Heart left ventricle (tissue), 16 donors: ENCODE data around the gene UCHL1. TPM values are rescaled to one million over a fixed set of nuclear protein-coding genes. Genes with fewer than 3 reads are reported as not detected.
A peak's percentile ranks its signal among the peaks of the same experiment; 100 is the strongest.
"Not testable (repeated sequence)": the region's sequence is repeated elsewhere in the genome, so short reads cannot be mapped to it uniquely, and the experiment has no call there.

Experiments used
- ATAC-seq, 4 donors: fragments of 200-7000 bp; cut with Tn5 transposase; one replicate each; pipeline ENCODE4 v1.9.1; 2020 to 2022; ENCODE audit warnings: moderate library complexity in 4 of 4, mild to moderate bottlenecking in 3 of 4, moderate number of reproducible peaks in 1 of 4
- DNase-seq, 5 donors: peaks; one replicate each; pipeline ENCODE4 v3.0.0-alpha.2; 2020
- H3K27ac ChIP-seq, 12 donors: fragments of 200-600 bp; sonication (generic) in 4 of 12; one replicate each; pipeline versions ENCODE4 v1.5.0 to v1.8.0; 2016 to 2022; ENCODE audit warnings: mild to moderate bottlenecking in 2 of 12
- H3K27me3 ChIP-seq, 9 donors: fragments of 200-600 bp; sonication (generic) in 2 of 9; one replicate each; pipeline versions ENCODE4 v1.5.1 to v1.8.0; 2016 to 2022; ENCODE audit warnings: mild to moderate bottlenecking in 3 of 9
- H3K36me3 ChIP-seq, 9 donors: fragments of 200-600 bp; sonication (generic) in 2 of 9; one replicate each; pipeline versions ENCODE4 v1.5.0 to v1.8.0; 2018 to 2022; ENCODE audit warnings: mild to moderate bottlenecking in 2 of 9
- H3K4me1 ChIP-seq, 12 donors: fragments of 200-600 bp; sonication (generic) in 4 of 12; one replicate each; pipeline versions ENCODE4 v1.5.0 to v1.8.0; 2016 to 2022; ENCODE audit warnings: mild to moderate bottlenecking in 3 of 12
- H3K4me3 ChIP-seq, 12 donors: fragments of 200-600 bp; sonication (generic) in 4 of 12; one replicate each; pipeline versions ENCODE4 v1.5.0 to v1.8.0; 2017 to 2022; ENCODE audit warnings: mild to moderate bottlenecking in 9 of 12, moderate library complexity in 4 of 12
- H3K9me3 ChIP-seq, 12 donors: fragments of 200-600 bp; sonication (generic) in 4 of 12; one replicate each; pipeline versions ENCODE4 v1.5.0 to v1.8.0; 2016 to 2022; ENCODE audit warnings: mild to moderate bottlenecking in 1 of 12
- POLR2A ChIP-seq, 2 donors: fragments of 450-650 bp; IDR thresholded peaks; one replicate each; pipeline ENCODE4 v1.6.1; 2017; ENCODE audit warnings: antibody characterized with exemption in 2 of 2, mild to moderate bottlenecking in 2 of 2, moderate library complexity in 2 of 2
- WGBS, 4 donors: extraction: QIAGEN DNeasy Blood & Tissue Kit in 2 of 4; methylation state at CpG; one replicate each; pipeline versions ENCODE4 v1.1.5 to v1.1.7; 2013 to 2018; 5-methylcytosine and 5-hydroxymethylcytosine counted together
- intact Hi-C, 10 donors: fragments of 100-400 bp; cut with DNase I; formaldehyde crosslinking; loops; one replicate each; pipeline versions ENCODE4 v1.11.1 to v1.14.2; 2022
- polyA plus RNA-seq, 2 donors: library from polyadenylated mRNA; stranded (reverse); fragments of 200-250 nt; gene quantifications; one replicate each; pipeline ENCODE4 v1.2.3, GENCODE V29; 2013
- total RNA-seq, 9 donors: library from RNA; depleted of rRNA in 2 of 9; stranded (reverse); fragments of >200 nt in 2 of 9; fragmentation: NEBNext Ultra II Directional in 3 of 9; extraction: Animal tissue kit (Norgen Biotek cat#: 25700) in 3 of 9; gene quantifications; one replicate each; pipeline versions ENCODE4 v1.1.0 to v1.2.4, GENCODE V29; 2016 to 2023
- TF ChIP-seq, protein P1 (sequence below), 12 donors: fragments of 200-600 bp; sonication (generic) in 4 of 12; IDR thresholded peaks; one replicate each; pipeline versions ENCODE4 v1.5.0 to v1.8.0; 2018 to 2022; ENCODE audit warnings: antibody characterized with exemption in 12 of 12, mild to moderate bottlenecking in 5 of 12
- donor health status: ischemic (EF 13 %, LVEDD 7.1; RV severe dilation, severe dysfunction).
- donor health status: healthy with polysubstance abuse.
- donor health status: DM: no; HTN: yes; CAD: no.
- donor health status: DM: no; HTN: no; CAD: no.
- donor health status: ischemic (EF 25% LVEDD 6.9; RV normal size, moderate dysfunction).
- donor health status: ischemic (EF 25% LVEDD 5.7; RV mildly dilated, moderate dysfunction).
- donor health status: healthy.
- donor health status: DM: yes; HTN: yes; CAD: no.
- donor health status: ischemic (EF 35%, LVEDD 5.7; RV mildly dilated, moderate dysfunction).
- donor health status: nonischemic (EF 11% LVEDD 7.7; RV severe dilation, severe dysfunction).
- donor health status: DM: yes; HTN: yes; CAD: no.
- donor health status: PGD.
- donor health status: ischemic (EF 29% LVEDD 5.4; RV normal size, mild dysfunction).
- donor health status: nonischemic (EF 23%, LVEDD 6.1; RV moderate dilation, normal function).

Gene UCHL1
- total and polyA plus RNA-seq, 11 donors: 2.8 to 81.8 (median 17.7) TPM

GRCh38 chr4:41305476-41305875, 48.7 kb downstream of the UCHL1 start:
- Histone ChIP-seq H3K27ac (no peak overlapping the region), H3K4me3 (no peak overlapping the region), H3K9me3 (peaks cover 0 to 6% (median 0%) of the 10 kb centered on the region in 12 donors), H3K36me3 (no peaks in the 10 kb centered on the region), H3K4me1 (peaks cover 0 to 15% (median 6%) of the 10 kb centered on the region in 12 donors), H3K27me3 (no peaks in the 10 kb centered on the region)
- intact Hi-C loops: loop anchor here in 1 of 10 donors (10.0 kb wide), 1 partner anchor 49 kb away; no protein-coding TSS in a partner anchor
- 68 to 90% (median 82%) methylated on average over 3 of the region's 3 CpGs for WGBS, 4 donors
- ATAC-seq (peak in 1 of 4 donors; percentile 21), DNase-seq (no peak)
- TF ChIP-seq, protein P1, sequence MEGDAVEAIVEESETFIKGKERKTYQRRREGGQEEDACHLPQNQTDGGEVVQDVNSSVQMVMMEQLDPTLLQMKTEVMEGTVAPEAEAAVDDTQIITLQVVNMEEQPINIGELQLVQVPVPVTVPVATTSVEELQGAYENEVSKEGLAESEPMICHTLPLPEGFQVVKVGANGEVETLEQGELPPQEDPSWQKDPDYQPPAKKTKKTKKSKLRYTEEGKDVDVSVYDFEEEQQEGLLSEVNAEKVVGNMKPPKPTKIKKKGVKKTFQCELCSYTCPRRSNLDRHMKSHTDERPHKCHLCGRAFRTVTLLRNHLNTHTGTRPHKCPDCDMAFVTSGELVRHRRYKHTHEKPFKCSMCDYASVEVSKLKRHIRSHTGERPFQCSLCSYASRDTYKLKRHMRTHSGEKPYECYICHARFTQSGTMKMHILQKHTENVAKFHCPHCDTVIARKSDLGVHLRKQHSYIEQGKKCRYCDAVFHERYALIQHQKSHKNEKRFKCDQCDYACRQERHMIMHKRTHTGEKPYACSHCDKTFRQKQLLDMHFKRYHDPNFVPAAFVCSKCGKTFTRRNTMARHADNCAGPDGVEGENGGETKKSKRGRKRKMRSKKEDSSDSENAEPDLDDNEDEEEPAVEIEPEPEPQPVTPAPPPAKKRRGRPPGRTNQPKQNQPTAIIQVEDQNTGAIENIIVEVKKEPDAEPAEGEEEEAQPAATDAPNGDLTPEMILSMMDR (IDR thresholded peaks at IDR 0.05): no peak
- TF ChIP-seq POLR2A (IDR thresholded peaks at IDR 0.05): no peak

GRCh38 chr4:41307638-41308037, 50.9 kb downstream of the UCHL1 start:
- Histone ChIP-seq H3K27me3 (no peaks in the 10 kb centered on the region), H3K4me3 (no peak overlapping the region), H3K9me3 (peaks cover 0 to 6% (median 0%) of the 10 kb centered on the region in 12 donors), H3K36me3 (no peaks in the 10 kb centered on the region), H3K4me1 (peaks cover 0 to 14% (median 6%) of the 10 kb centered on the region in 12 donors), H3K27ac (peak overlapping the region in 7 of 12 donors; percentile 9 to 50 (median 37))
- ATAC-seq (peak; percentile 40 to 94 (median 70)), DNase-seq (peak in 3 of 5 donors; percentile 23 to 34 (median 27))
- WGBS, 4 donors: 63 to 79% (median 73%) methylated on average over 1 of the region's 1 CpG
- intact Hi-C loops: loop anchor here in 1 of 10 donors (10.0 kb wide), 1 partner anchor 47 kb away; no protein-coding TSS in a partner anchor
- TF ChIP-seq, protein P1 (IDR thresholded peaks at IDR 0.05): no peak
- no peak for TF ChIP-seq POLR2A (IDR thresholded peaks at IDR 0.05)

- intact Hi-C loops: loop anchor here in 1 of 10 donors (10.0 kb wide), 1 partner anchor 46 kb away; no protein-coding TSS in a partner anchor
- H3K4me1 ChIP-seq: peaks cover 0 to 14% (median 6%) of the 10 kb centered on the region in 12 donors
- TF ChIP-seq POLR2A (IDR thresholded peaks at IDR 0.05): no peak
- TF ChIP-seq, protein P1 (IDR thresholded peaks at IDR 0.05): no peak
- DNase-seq (no peak), ATAC-seq (no peak)
- no peak overlapping the region for H3K4me3 ChIP-seq
- peak overlapping the region in 6 of 12 donors; percentile 8 to 37 (median 24) for H3K27ac ChIP-seq
- 45 to 52% (median 49%) methylated on average over 2 of the region's 2 CpGs for WGBS, 4 donors
- no peaks in the 10 kb centered on the region for H3K27me3 ChIP-seq
- H3K36me3 ChIP-seq: no peaks in the 10 kb centered on the region
- H3K9me3 ChIP-seq: peaks cover 0 to 6% (median 0%) of the 10 kb centered on the region in 12 donors
These were observed 51.7 kb downstream of the UCHL1 start for GRCh38 chr4:41308398-41308797.

- intact Hi-C loops, ATAC-seq: not testable (repeated sequence)
- WGBS, 4 donors: 95 to 98% (median 96%) methylated on average over 14 of the region's 14 CpGs
These were observed 58.7 kb downstream of the UCHL1 start for GRCh38 chr4:41315426-41315825.

GRCh38 chr4:41315862-41316261, 59.1 kb downstream of the UCHL1 start:
- Histone ChIP-seq H3K27me3 (no peaks in the 10 kb centered on the region), H3K36me3 (no peaks in the 10 kb centered on the region), H3K4me1 (peaks cover 0 to 10% (median 0%) of the 10 kb centered on the region in 12 donors), H3K4me3 (no peak overlapping the region), H3K27ac (no peak overlapping the region), H3K9me3 (peaks cover 0 to 4% (median 0%) of the 10 kb centered on the region in 12 donors)
- intact Hi-C loops: no loop called here
- ATAC-seq (no peak), DNase-seq (no peak)
- WGBS, 4 donors: 91 to 97% (median 95%) methylated on average over 1 of the region's 1 CpG
- TF ChIP-seq, protein P1 (IDR thresholded peaks at IDR 0.05): no peak
- no peak for TF ChIP-seq POLR2A (IDR thresholded peaks at IDR 0.05)

More at GRCh38 chr4:41315426-41315825, 58.7 kb downstream of the UCHL1 start:
- not testable (repeated sequence) for H3K4me1 ChIP-seq, H3K9me3 ChIP-seq, H3K4me3 ChIP-seq, H3K36me3 ChIP-seq, H3K27ac ChIP-seq, H3K27me3 ChIP-seq, DNase-seq
